Sigmoid colon (tissue), 7 donors: ENCODE data around the gene ZNF682. TPM values are rescaled to one million over a fixed set of nuclear protein-coding genes. Genes with fewer than 3 reads are reported as not detected.
A peak's percentile ranks its signal among the peaks of the same experiment; 100 is the strongest.
"Not testable (repeated sequence)": the region's sequence is repeated elsewhere in the genome, so short reads cannot be mapped to it uniquely, and the experiment has no call there.

Experiments
- DNase-seq: peaks from one replicate; pipeline ENCODE4 v3.0.0-alpha.2; 2019
- H3K27ac ChIP-seq, 4 donors: fragments of 200-600 bp; sonication (generic); one replicate each; pipeline ENCODE4 v1.5.1; 2016 to 2019; ENCODE audit warnings: mild to moderate bottlenecking in 1 of 4
- H3K27me3 ChIP-seq, 3 donors: fragments of 200-600 bp; sonication (generic); one replicate each; pipeline ENCODE4 v1.5.1; 2019; ENCODE audit warnings: mild to moderate bottlenecking in 1 of 3
- H3K36me3 ChIP-seq, 4 donors: fragments of 200-600 bp; sonication (generic); one replicate each; pipeline ENCODE4 v1.5.1; 2016 to 2019
- H3K4me1 ChIP-seq, 4 donors: fragments of 200-600 bp; sonication (generic); one replicate each; pipeline ENCODE4 v1.5.1; 2017 to 2019
- H3K4me3 ChIP-seq, 4 donors: fragments of 200-600 bp; sonication (generic); one replicate each; pipeline ENCODE4 v1.5.1; 2017 to 2019; ENCODE audit warnings: mild to moderate bottlenecking in 2 of 4, moderate library complexity in 1 of 4
- H3K9me3 ChIP-seq, 4 donors: fragments of 200-600 bp in 3 of 4; sonication (generic) in 3 of 4; one replicate each; pipeline versions ENCODE4 v1.5.1 to v1.6.1; 2013 to 2019
- CTCF ChIP-seq, 4 experiments: fragments of 450-650 bp in 3 of 4; fragments of 200-600 bp in 1 of 4; IDR thresholded peaks; one replicate each; pipeline ENCODE4 v1.5.1; 2016 to 2019; ENCODE audit warnings: antibody characterized with exemption in 4 of 4, mild to moderate bottlenecking in 3 of 4, moderate library complexity in 2 of 4
- EP300 ChIP-seq, 4 donors: sonication (generic); formaldehyde crosslinking; IDR thresholded peaks; one replicate each; pipeline ENCODE4 v1.6.1; 2017; ENCODE audit warnings: antibody characterized with exemption in 4 of 4
- POLR2A ChIP-seq, 2 donors: fragments of 450-650 bp; IDR thresholded peaks; one replicate each; pipeline ENCODE4 v1.6.1; 2016; ENCODE audit warnings: antibody characterized with exemption in 2 of 2, mild to moderate bottlenecking in 2 of 2, moderate library complexity in 2 of 2
- POLR2AphosphoS5 ChIP-seq, 4 donors: sonication (generic); formaldehyde crosslinking; IDR thresholded peaks; one replicate each; pipeline ENCODE4 v1.6.1; 2017; ENCODE audit warnings: antibody characterized with exemption in 4 of 4
- WGBS, 2 donors: extraction: QIAGEN DNeasy Blood & Tissue Kit; methylation state at CpG; one replicate each; pipeline ENCODE4 v1.1.7; 2013; 5-methylcytosine and 5-hydroxymethylcytosine counted together
- intact Hi-C: fragments of 100-400 bp; cut with DNase I; formaldehyde crosslinking; loops from one replicate; pipeline ENCODE4 v1.15.1; 2023
- polyA plus RNA-seq, 3 donors: library from polyadenylated mRNA; stranded (reverse); fragments of 200-250 nt; gene quantifications; one replicate each; pipeline ENCODE4 v1.2.3, GENCODE V29; 2013
- total RNA-seq, 4 donors: library from RNA; depleted of rRNA; stranded (reverse); fragments of >200 nt; gene quantifications; one replicate each; pipeline ENCODE4 v1.1.0, GENCODE V29; 2016
- donor health status: healthy with polysubstance abuse.
- donor health status: Bipolar disorder and iron deficiency.
- donor health status: healthy.

The ZNF682 gene
- 1 to 10 TPM; 1.8 to 3.0 (median 2.1) TPM for total RNA-seq
- 1 to 10 TPM in 2 of 3 donors, under 1 TPM in 1; 0.69 to 2.8 (median 1.8) TPM for polyA plus RNA-seq

- H3K36me3 ChIP-seq = no peaks in the 10 kb centered on the region
- intact Hi-C loops = loop anchor here (1.0 to 5.0 kb wide), 4 partner anchors 14 to 377 kb away; partner anchors contain the start of genes ATP13A1, ZNF486 and ZNF90
- no peaks in the 10 kb centered on the region for H3K27me3 ChIP-seq
- WGBS, 2 donors = 1% methylated on average over 25 of the region's 25 CpGs
- no peaks in the 10 kb centered on the region for H3K9me3 ChIP-seq
- peak; percentile 97 for DNase-seq
- no peak for TF ChIP-seq CTCF (IDR thresholded peaks at IDR 0.05)
- TF ChIP-seq EP300 (IDR thresholded peaks at IDR 0.05) = peak in 1 of 4 donors; percentile 62
- TF ChIP-seq POLR2AphosphoS5 (IDR thresholded peaks at IDR 0.05) = peak; percentile 49 to 70 (median 60)
- H3K27ac ChIP-seq = peak within 1 kb of the TSS; percentile 65 to 83 (median 71)
- peaks cover 0 to 12% (median 8%) of the 10 kb centered on the region in 4 donors for H3K4me1 ChIP-seq
- H3K4me3 ChIP-seq = peak within 1 kb of the TSS; percentile 58 to 83 (median 70)
Measured at GRCh38 chr19:20039203-20039723, at the start of gene ZNF682. ZNF682 (minus strand) TSS chr19:20039505; CDS start chr19:20039345, 160 bp downstream.

- 78 to 83% methylated on average over 7 of the region's 7 CpGs for WGBS, 2 donors
- H3K4me3 ChIP-seq, intact Hi-C loops, H3K9me3 ChIP-seq, H3K27me3 ChIP-seq, H3K36me3 ChIP-seq, DNase-seq, H3K27ac ChIP-seq: not testable (repeated sequence)
- H3K4me1 ChIP-seq = peaks cover 0 to 18% (median 8%) of the 10 kb centered on the region in 4 donors
Measured at GRCh38 chr19:20082876-20083275, 43.6 kb upstream of the ZNF682 start.

GRCh38 chr19:20082232-20082833, 43.0 kb upstream of the ZNF682 start:
- H3K27ac ChIP-seq, intact Hi-C loops, DNase-seq, H3K9me3 ChIP-seq, H3K27me3 ChIP-seq, H3K36me3 ChIP-seq, H3K4me3 ChIP-seq: not testable (repeated sequence)
- WGBS, 2 donors = 77 to 84% methylated on average over 3 of the region's 3 CpGs
- peaks cover 0 to 20% (median 9%) of the 10 kb centered on the region in 4 donors for H3K4me1 ChIP-seq

GRCh38 chr19:20080656-20081055, 41.4 kb upstream of the ZNF682 start:
- no peaks in the 10 kb centered on the region for H3K9me3 ChIP-seq
- intact Hi-C loops = no loop called here
- H3K4me3 ChIP-seq = no peak overlapping the region
- 85 to 87% methylated on average over 3 of the region's 3 CpGs for WGBS, 2 donors
- no peak for TF ChIP-seq CTCF (IDR thresholded peaks at IDR 0.05)
- no peaks in the 10 kb centered on the region for H3K36me3 ChIP-seq
- no peak overlapping the region for H3K27ac ChIP-seq
- DNase-seq = no peak
- peaks cover 0 to 20% (median 9%) of the 10 kb centered on the region in 4 donors for H3K4me1 ChIP-seq
- no peaks in the 10 kb centered on the region for H3K27me3 ChIP-seq

GRCh38 chr19:20079476-20079875, 40.2 kb upstream of the ZNF682 start:
- TF ChIP-seq EP300 (IDR thresholded peaks at IDR 0.05) (no peak), CTCF (IDR thresholded peaks at IDR 0.05) (no peak), POLR2A (IDR thresholded peaks at IDR 0.05) (no peak), POLR2AphosphoS5 (IDR thresholded peaks at IDR 0.05) (no peak)
- intact Hi-C loops = loop anchor here (2.0 to 5.0 kb wide), 2 partner anchors 27 to 88 kb away; partner anchors contain the start of gene ZNF486
- no peaks in the 10 kb centered on the region for H3K27me3 ChIP-seq

More at GRCh38 chr19:20079476-20079875, 40.2 kb upstream of the ZNF682 start:
- Histone ChIP-seq H3K36me3 (no peaks in the 10 kb centered on the region), H3K27ac (no peak overlapping the region), H3K9me3 (no peaks in the 10 kb centered on the region), H3K4me1 (peaks cover 0 to 20% (median 9%) of the 10 kb centered on the region in 4 donors), H3K4me3 (peak overlapping the region in 1 of 4 donors; percentile 58)
- 17 to 66% methylated on average over 8 of the region's 8 CpGs for WGBS, 2 donors
- no peak for DNase-seq
